ENCODE results near the gene ZC3H12A.

DNA sequence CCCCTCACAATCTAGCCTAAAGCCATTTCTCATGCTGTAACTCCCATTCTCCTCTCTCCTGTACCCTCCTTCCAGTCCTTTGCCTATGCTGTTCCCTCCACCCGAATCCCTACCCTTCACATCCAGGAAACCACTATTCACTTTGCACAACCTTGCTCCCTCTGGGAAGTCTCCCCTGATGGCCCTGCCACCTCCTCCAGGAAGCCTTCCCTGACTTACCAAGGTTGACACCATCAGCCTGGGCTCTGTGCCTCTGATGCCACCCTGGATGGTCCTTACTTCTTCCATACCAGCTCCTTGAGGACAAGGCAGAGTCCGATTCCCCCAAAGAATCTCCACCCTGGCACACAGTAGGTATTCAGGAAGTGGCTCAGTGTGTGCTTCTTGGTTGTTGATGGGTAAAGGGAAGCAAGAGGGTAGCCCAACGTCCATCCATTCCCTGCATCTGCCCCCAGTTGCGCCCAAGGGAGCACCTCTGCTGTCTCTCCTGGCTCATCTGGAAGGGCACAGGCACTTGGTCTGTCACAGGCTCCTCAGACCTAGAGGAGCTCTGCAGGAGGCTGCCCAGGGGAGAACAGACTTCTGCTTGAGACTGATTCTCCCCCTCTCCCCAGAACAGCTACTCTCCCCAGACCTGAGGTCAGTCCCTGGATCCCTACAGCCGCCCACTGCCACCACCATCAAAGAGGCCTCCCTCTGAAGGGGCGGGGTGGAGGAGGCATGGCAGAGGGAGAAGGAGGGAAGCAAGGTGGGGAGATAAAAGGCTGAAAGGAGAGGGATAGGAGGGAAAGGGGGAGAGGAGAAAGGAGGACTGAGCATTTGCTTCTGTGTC, 36.1 kb upstream of the ZC3H12A start:
- no peak for TF ChIP-seq CTCF (conservative IDR thresholded peaks at IDR 0.05)
- TF ChIP-seq ZFX (IDR thresholded peaks at IDR 0.05): no peak

Data from C4-2B (cell line).